Immature natural killer cell (primary cell): Measurements from ENCODE around the gene POLDIP3. TPM values are rescaled to one million over a fixed set of nuclear protein-coding genes. Genes with fewer than 3 reads are reported as not detected.
A peak's percentile ranks its signal among the peaks of the same experiment; 100 is the strongest.
"Not testable (repeated sequence)": the region's sequence is repeated elsewhere in the genome, so short reads cannot be mapped to it uniquely, and the experiment has no call there.

Experiments
- DNase-seq, 3 donors: peaks; one replicate each; pipeline ENCODE4 v3.0.0; 2022; ENCODE audit warnings: mixed read lengths in 1 of 3
- H3K27ac Mint-ChIP-seq, 6 donors: one replicate each; pipeline ENCODE4 v1.8.0; 2020; ENCODE audit warnings: mixed read lengths in 6 of 6, mild to moderate bottlenecking in 5 of 6, inconsistent platforms in 4 of 6, moderate library complexity in 3 of 6
- H3K27me3 Mint-ChIP-seq, 3 donors: one replicate each; pipeline ENCODE4 v1.8.0; 2020 to 2021; ENCODE audit warnings: low read depth in 3 of 3, mild to moderate bottlenecking in 3 of 3, mixed read lengths in 3 of 3, moderate library complexity in 3 of 3, inconsistent platforms in 1 of 3
- H3K36me3 Mint-ChIP-seq, 3 donors: one replicate each; pipeline ENCODE4 v1.8.0; 2020; ENCODE audit warnings: mixed read lengths in 3 of 3, inconsistent platforms in 2 of 3, mild to moderate bottlenecking in 2 of 3
- H3K4me1 Mint-ChIP-seq, 2 donors: one replicate each; pipeline ENCODE4 v1.8.0; 2020; ENCODE audit warnings: inconsistent platforms in 2 of 2, mild to moderate bottlenecking in 2 of 2, mixed read lengths in 2 of 2, moderate library complexity in 1 of 2
- H3K4me3 Mint-ChIP-seq, 5 donors: one replicate each; pipeline ENCODE4 v1.8.0; 2020; ENCODE audit warnings: mild to moderate bottlenecking in 5 of 5, mixed read lengths in 5 of 5, inconsistent platforms in 3 of 5, moderate library complexity in 3 of 5
- H3K9me3 Mint-ChIP-seq, 6 donors: one replicate each; pipeline ENCODE4 v1.8.0; 2020; ENCODE audit warnings: mild to moderate bottlenecking in 6 of 6, mixed read lengths in 6 of 6, inconsistent platforms in 4 of 6, moderate library complexity in 3 of 6
- polyA plus RNA-seq, 3 donors: library from polyadenylated mRNA; unstranded; fragments of 300-500 nt; fragmentation: Illumina TruSeq; gene quantifications; one replicate each; pipeline ENCODE4 v1.2.3, GENCODE V29; 2021

POLDIP3 gene
- polyA plus RNA-seq, 3 donors from 2014 or later, result 54.4 to 77.2 (median 73.6) TPM

- H3K27ac Mint-ChIP-seq, result peak overlapping the region; percentile 79 to 88 (median 82)
- H3K27me3 Mint-ChIP-seq, result peaks cover 2 to 3% (median 3%) of the 10 kb centered on the region in 3 donors
- DNase-seq, result peak; percentile 75 to 77 (median 75)
- H3K4me3 Mint-ChIP-seq, result peak overlapping the region; percentile 86 to 90 (median 87)
- H3K4me1 Mint-ChIP-seq, result peaks cover 16 to 20% of the 10 kb centered on the region in 2 donors
- H3K9me3 Mint-ChIP-seq, result no peaks in the 10 kb centered on the region
- H3K36me3 Mint-ChIP-seq, result peaks cover 3 to 17% (median 9%) of the 10 kb centered on the region in 3 donors
Measured at GRCh38 chr22:42581762-42582716, 32.6 kb downstream of the POLDIP3 start.

GRCh38 chr22:42581194-42581761 lies 33.4 kb downstream of the POLDIP3 start:
- H3K9me3 Mint-ChIP-seq, H3K27me3 Mint-ChIP-seq, DNase-seq: not testable (repeated sequence)
- peaks cover 3 to 11% (median 4%) of the 10 kb centered on the region in 3 donors for H3K36me3 Mint-ChIP-seq
- H3K27ac Mint-ChIP-seq, result peak overlapping the region; percentile 72 to 94 (median 88)
- H3K4me3 Mint-ChIP-seq, result peak overlapping the region; percentile 92 to 96 (median 95)
- peaks cover 16 to 20% of the 10 kb centered on the region in 2 donors for H3K4me1 Mint-ChIP-seq

GRCh38 chr22:42580040-42580439 lies 34.6 kb downstream of the POLDIP3 start:
- H3K36me3 Mint-ChIP-seq, H3K9me3 Mint-ChIP-seq, H3K27me3 Mint-ChIP-seq, DNase-seq: not testable (repeated sequence)
- Mint-ChIP-seq H3K4me1 (peaks cover 16 to 20% of the 10 kb centered on the region in 2 donors), H3K4me3 (peak overlapping the region in 3 of 5 donors; percentile 44 to 51 (median 51)), H3K27ac (peak overlapping the region in 1 of 6 donors; percentile 50)

- Mint-ChIP-seq H3K27ac (no peak overlapping the region), H3K9me3 (no peaks in the 10 kb centered on the region), H3K36me3 (peaks cover 0 to 3% (median 0%) of the 10 kb centered on the region in 3 donors), H3K27me3 (peaks cover 0 to 3% (median 2%) of the 10 kb centered on the region in 3 donors), H3K4me3 (no peak overlapping the region), H3K4me1 (peaks cover 14 to 16% of the 10 kb centered on the region in 2 donors)
- DNase-seq, result no peak
Measured at GRCh38 chr22:42577623-42578240, 37.0 kb downstream of the POLDIP3 start.

GRCh38 chr22:42577141-42577540 lies 37.5 kb downstream of the POLDIP3 start:
- peaks cover 9 to 12% of the 10 kb centered on the region in 2 donors for H3K4me1 Mint-ChIP-seq
- H3K4me3 Mint-ChIP-seq, H3K9me3 Mint-ChIP-seq, H3K27ac Mint-ChIP-seq, H3K36me3 Mint-ChIP-seq, H3K27me3 Mint-ChIP-seq, DNase-seq: not testable (repeated sequence)

GRCh38 chr22:42575996-42576574 lies 38.6 kb downstream of the POLDIP3 start:
- not testable (repeated sequence) for H3K4me3 Mint-ChIP-seq, H3K36me3 Mint-ChIP-seq, H3K27ac Mint-ChIP-seq

GRCh38 chr22:42574468-42574867 lies 40.2 kb downstream of the POLDIP3 start:
- H3K27ac Mint-ChIP-seq, DNase-seq, H3K9me3 Mint-ChIP-seq, H3K4me3 Mint-ChIP-seq, H3K4me1 Mint-ChIP-seq, H3K27me3 Mint-ChIP-seq, H3K36me3 Mint-ChIP-seq: not testable (repeated sequence)

More at GRCh38 chr22:42575996-42576574, 38.6 kb downstream of the POLDIP3 start:
- DNase-seq, H3K4me1 Mint-ChIP-seq, H3K9me3 Mint-ChIP-seq, H3K27me3 Mint-ChIP-seq: not testable (repeated sequence)

- DNase-seq, H3K27me3 Mint-ChIP-seq, H3K36me3 Mint-ChIP-seq, H3K4me3 Mint-ChIP-seq, H3K9me3 Mint-ChIP-seq, H3K4me1 Mint-ChIP-seq, H3K27ac Mint-ChIP-seq: not testable (repeated sequence)
Measured at GRCh38 chr22:42574046-42574445, 40.6 kb downstream of the POLDIP3 start.

- H3K4me3 Mint-ChIP-seq, H3K27me3 Mint-ChIP-seq, DNase-seq, H3K36me3 Mint-ChIP-seq, H3K9me3 Mint-ChIP-seq, H3K4me1 Mint-ChIP-seq, H3K27ac Mint-ChIP-seq: not testable (repeated sequence)
Measured at GRCh38 chr22:42571068-42571467, 43.6 kb downstream of the POLDIP3 start.

GRCh38 chr22:42570580-42570979 lies 44.1 kb downstream of the POLDIP3 start:
- H3K4me1 Mint-ChIP-seq, H3K27ac Mint-ChIP-seq, H3K36me3 Mint-ChIP-seq, H3K4me3 Mint-ChIP-seq, H3K27me3 Mint-ChIP-seq, H3K9me3 Mint-ChIP-seq, DNase-seq: not testable (repeated sequence)

GRCh38 chr22:42567950-42568349 lies 46.7 kb downstream of the POLDIP3 start:
- not testable (repeated sequence) for H3K27me3 Mint-ChIP-seq, DNase-seq, H3K9me3 Mint-ChIP-seq, H3K4me3 Mint-ChIP-seq, H3K36me3 Mint-ChIP-seq, H3K4me1 Mint-ChIP-seq, H3K27ac Mint-ChIP-seq

- Mint-ChIP-seq H3K27me3 (no peaks in the 10 kb centered on the region), H3K36me3 (peaks cover 0 to 4% (median 2%) of the 10 kb centered on the region in 3 donors), H3K4me3 (no peak overlapping the region), H3K4me1 (no peaks in the 10 kb centered on the region), H3K27ac (no peak overlapping the region), H3K9me3 (no peaks in the 10 kb centered on the region)
- DNase-seq, result no peak
Measured at GRCh38 chr22:42565956-42566355, 48.7 kb downstream of the POLDIP3 start.

GRCh38 chr22:42564699-42565098 lies 50.0 kb downstream of the POLDIP3 start:
- no peak for DNase-seq
- Mint-ChIP-seq H3K27me3 (peaks cover 0 to under 1% (median 0%) of the 10 kb centered on the region in 3 donors), H3K36me3 (peaks cover 0 to 4% (median under 1%) of the 10 kb centered on the region in 3 donors), H3K4me1 (no peaks in the 10 kb centered on the region), H3K9me3 (no peaks in the 10 kb centered on the region), H3K4me3 (no peak overlapping the region), H3K27ac (no peak overlapping the region)

GRCh38 chr22:42563943-42564342 lies 50.7 kb downstream of the POLDIP3 start:
- H3K4me3 Mint-ChIP-seq, H3K36me3 Mint-ChIP-seq, DNase-seq, H3K27ac Mint-ChIP-seq, H3K27me3 Mint-ChIP-seq, H3K4me1 Mint-ChIP-seq, H3K9me3 Mint-ChIP-seq: not testable (repeated sequence)
